Keratinocyte (primary cell): ENCODE measurements around the gene ATP5F1D. TPM values are rescaled to one million over a fixed set of nuclear protein-coding genes. Genes with fewer than 3 reads are reported as not detected.

ENCODE experiments used
- DNase-seq: peaks from one replicate; pipeline ENCODE4 v3.0.0-alpha.2; 2011; ENCODE audit warnings: low read depth, missing footprints, low spot score
- FAIRE-seq: peaks from 2 replicates; lab custom pipeline; 2011; peaks lifted over from hg19 to GRCh38; lab: Jason Lieb, UNC
- H2AFZ ChIP-seq: 2 replicates; pipeline ENCODE4 v1.6.0; 2012; ENCODE audit warnings: low read length, control low read depth, inconsistent platforms; ENCODE audit not compliant: control insufficient read depth
- H3K27ac ChIP-seq: 2 replicates; pipeline ENCODE4 v1.5.1; 2011; ENCODE audit warnings: low read length; ENCODE audit not compliant: control insufficient read depth, insufficient read depth
- H3K27me3 ChIP-seq: 3 replicates; pipeline ENCODE4 v1.6.0; 2011; ENCODE audit warnings: low read length; ENCODE audit not compliant: control insufficient read depth, insufficient read depth; ENCODE audit errors: extremely low read depth
- H3K36me3 ChIP-seq, 2 experiments: 2 replicates in 1 of 2; 3 replicates in 1 of 2; pipeline ENCODE4 v1.5.1; 2011; ENCODE audit warnings: low read length in 2 of 2, mild to moderate bottlenecking in 1 of 2; ENCODE audit not compliant: control insufficient read depth in 2 of 2, insufficient read depth in 2 of 2; ENCODE audit errors: extremely low read depth in 1 of 2
- H3K4me1 ChIP-seq: 3 replicates; pipeline ENCODE4 v1.5.1; 2011; ENCODE audit warnings: low read length; ENCODE audit not compliant: control insufficient read depth, insufficient read depth; ENCODE audit errors: extremely low read depth
- H3K4me2 ChIP-seq: 3 replicates; pipeline ENCODE4 v1.6.0; 2011; ENCODE audit warnings: low read depth, low read length; ENCODE audit not compliant: control insufficient read depth, insufficient read depth; ENCODE audit errors: extremely low read depth
- H3K4me3 ChIP-seq, 3 experiments: fragments of 200-600 bp in 1 of 3; sonication (generic) in 1 of 3; 2 replicates in 2 of 3; 3 replicates in 1 of 3; pipeline ENCODE4 v1.5.1; 2011 to 2016; ENCODE audit warnings: low read length in 3 of 3, mild to moderate bottlenecking in 3 of 3, control low read depth in 2 of 3, inconsistent platforms in 1 of 3, low read depth in 1 of 3, mixed read lengths in 1 of 3, mixed run types in 1 of 3, moderate library complexity in 1 of 3; ENCODE audit not compliant: control insufficient read depth in 2 of 3, insufficient read depth in 2 of 3; ENCODE audit errors: extremely low read depth in 1 of 3
- H3K79me2 ChIP-seq: 2 replicates; pipeline ENCODE4 v1.6.0; 2012; ENCODE audit warnings: low read length; ENCODE audit not compliant: control insufficient read depth, insufficient read depth
- H3K9ac ChIP-seq: 3 replicates; pipeline ENCODE4 v1.6.0; 2011; ENCODE audit warnings: low read length; ENCODE audit not compliant: control insufficient read depth, insufficient read depth; ENCODE audit errors: extremely low read depth
- H3K9me1 ChIP-seq: 3 replicates; pipeline ENCODE4 v1.6.0; 2011; ENCODE audit warnings: low read length; ENCODE audit not compliant: control insufficient read depth, insufficient read depth; ENCODE audit errors: extremely low read depth
- H3K9me3 ChIP-seq: 2 replicates; pipeline ENCODE4 v1.5.1; 2012; ENCODE audit warnings: low read depth, low read length; ENCODE audit not compliant: control insufficient read depth
- H4K20me1 ChIP-seq: 3 replicates; pipeline ENCODE4 v1.6.0; 2011; ENCODE audit warnings: low read length; ENCODE audit not compliant: control insufficient read depth, insufficient read depth; ENCODE audit errors: extremely low read depth
- EZH2 ChIP-seq: IDR thresholded peaks from one replicate; pipeline ENCODE4 v1.6.1; 2012; ENCODE audit warnings: inconsistent platforms, mild to moderate bottlenecking, low read length, moderate library complexity
- dilution Hi-C: fragments of 300-500 bp; cut with MboI; formaldehyde crosslinking; loops from one replicate; pipeline ENCODE4 v1.7.0; 2020; ENCODE audit warnings: low sequenced_read_pairs; ENCODE audit not compliant: extremely low pct_ligation_motif_present
- polyA plus RNA-seq, 5 experiments: library from polyadenylated mRNA; depleted of rRNA in 3 of 5; stranded (reverse) in 3 of 5; stranded (forward) in 1 of 5; unstranded in 1 of 5; fragments of >200 nt; gene quantifications; 1 replicate in 1 of 5; 2 replicates in 3 of 5; 3 replicates in 1 of 5; pipeline versions ENCODE4 v1.2.1 to v1.2.3, GENCODE V29; 2011 to 2012; ENCODE audit warnings: missing spikeins in 2 of 5, low read depth in 1 of 5, low replicate concordance in 1 of 5
- TF ChIP-seq, protein P1 (sequence below), 3 experiments: IDR thresholded peaks in 1 of 3; conservative IDR thresholded peaks in 1 of 3; optimal IDR thresholded peaks in 1 of 3; 2 replicates in 2 of 3; 3 replicates in 1 of 3; pipeline versions ENCODE3 to v1.5.1; 2011; ENCODE audit warnings: low read length in 3 of 3, mild to moderate bottlenecking in 3 of 3, moderate library complexity in 2 of 3, control low read depth in 1 of 3, inconsistent platforms in 1 of 3; ENCODE audit not compliant: insufficient read depth in 2 of 3; ENCODE audit errors: extremely low read depth in 1 of 3

ATP5F1D gene
- polyA plus RNA-seq, 1 donor (not counting 4 experiments of a cell fraction or from before 2014, with no cell fraction given): 51.3 TPM

GRCh38 chr19:1262623-1263123, 21.1 kb downstream of the ATP5F1D start:
- peak overlapping the region; percentile 88 for H3K9ac ChIP-seq
- H3K4me3 ChIP-seq: peak overlapping the region; percentile 76 to 90 (median 90)
- no peaks in the 10 kb centered on the region for H3K9me3 ChIP-seq
- peaks cover 2% of the 10 kb centered on the region for H3K9me1 ChIP-seq
- H3K27ac ChIP-seq: peak overlapping the region; percentile 89
- peaks cover 5% of the 10 kb centered on the region for H4K20me1 ChIP-seq
- H2AFZ ChIP-seq: no peak overlapping the region
- peaks cover 70% of the 10 kb centered on the region for H3K4me1 ChIP-seq
- peaks cover 6% of the 10 kb centered on the region for H3K79me2 ChIP-seq
- TF ChIP-seq EZH2: no peak
- TF ChIP-seq, protein P1, sequence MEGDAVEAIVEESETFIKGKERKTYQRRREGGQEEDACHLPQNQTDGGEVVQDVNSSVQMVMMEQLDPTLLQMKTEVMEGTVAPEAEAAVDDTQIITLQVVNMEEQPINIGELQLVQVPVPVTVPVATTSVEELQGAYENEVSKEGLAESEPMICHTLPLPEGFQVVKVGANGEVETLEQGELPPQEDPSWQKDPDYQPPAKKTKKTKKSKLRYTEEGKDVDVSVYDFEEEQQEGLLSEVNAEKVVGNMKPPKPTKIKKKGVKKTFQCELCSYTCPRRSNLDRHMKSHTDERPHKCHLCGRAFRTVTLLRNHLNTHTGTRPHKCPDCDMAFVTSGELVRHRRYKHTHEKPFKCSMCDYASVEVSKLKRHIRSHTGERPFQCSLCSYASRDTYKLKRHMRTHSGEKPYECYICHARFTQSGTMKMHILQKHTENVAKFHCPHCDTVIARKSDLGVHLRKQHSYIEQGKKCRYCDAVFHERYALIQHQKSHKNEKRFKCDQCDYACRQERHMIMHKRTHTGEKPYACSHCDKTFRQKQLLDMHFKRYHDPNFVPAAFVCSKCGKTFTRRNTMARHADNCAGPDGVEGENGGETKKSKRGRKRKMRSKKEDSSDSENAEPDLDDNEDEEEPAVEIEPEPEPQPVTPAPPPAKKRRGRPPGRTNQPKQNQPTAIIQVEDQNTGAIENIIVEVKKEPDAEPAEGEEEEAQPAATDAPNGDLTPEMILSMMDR (optimal IDR thresholded peaks at IDR 0.05 in 1 of 3, IDR thresholded peaks at IDR 0.05 in 1 of 3, conservative IDR thresholded peaks at IDR 0.05 in 1 of 3; ENCODE audit: extremely low read depth in 1 of 3, insufficient read depth in 2 of 3, low read length in 3 of 3): no peak
- H3K36me3 ChIP-seq: peaks cover 4 to 15% of the 10 kb centered on the region in 2 experiments
- peaks cover 4% of the 10 kb centered on the region for H3K27me3 ChIP-seq
- no peak for FAIRE-seq
- no peak for DNase-seq
- H3K4me2 ChIP-seq: peak overlapping the region; percentile 96
- dilution Hi-C loops: no loop called here

DNA sequence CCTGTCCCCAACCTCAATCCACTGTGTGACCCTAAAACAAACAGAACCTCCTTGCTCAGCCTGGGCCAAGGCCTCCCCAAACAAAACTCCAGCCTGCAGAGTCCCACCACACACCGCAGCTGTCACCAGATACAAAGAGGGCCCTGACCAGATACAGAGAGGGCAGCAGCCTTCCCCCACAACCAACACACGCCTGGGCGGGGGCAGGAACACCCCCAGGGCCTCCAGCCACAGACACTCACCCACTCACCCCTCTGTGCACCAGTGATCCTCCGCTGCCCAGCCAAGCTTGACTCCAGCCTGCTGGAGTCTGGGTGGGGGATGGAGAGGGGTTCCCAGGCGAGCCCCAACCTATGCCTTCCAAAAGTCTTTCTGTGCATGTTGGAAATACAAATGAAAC, 21.6 kb downstream of the ATP5F1D start:
- no peak overlapping the region for H3K27ac ChIP-seq
- dilution Hi-C loops: no loop called here
- H3K79me2 ChIP-seq: peaks cover 6% of the 10 kb centered on the region
- peaks cover 4% of the 10 kb centered on the region for H3K27me3 ChIP-seq
- H3K36me3 ChIP-seq: peaks cover under 1 to 12% of the 10 kb centered on the region in 2 experiments
- peaks cover 65% of the 10 kb centered on the region for H3K4me1 ChIP-seq
- no peak overlapping the region for H3K4me3 ChIP-seq
- FAIRE-seq (no peak), DNase-seq (no peak)
- peaks cover 4% of the 10 kb centered on the region for H4K20me1 ChIP-seq
- no peak for TF ChIP-seq EZH2
- TF ChIP-seq, protein P1 (optimal IDR thresholded peaks at IDR 0.05 in 1 of 3, IDR thresholded peaks at IDR 0.05 in 1 of 3, conservative IDR thresholded peaks at IDR 0.05 in 1 of 3; ENCODE audit: extremely low read depth in 1 of 3, insufficient read depth in 2 of 3, low read length in 3 of 3): no peak
- H3K9me1 ChIP-seq: peaks cover 2% of the 10 kb centered on the region
- peak overlapping the region; percentile 96 for H3K4me2 ChIP-seq
- no peaks in the 10 kb centered on the region for H3K9me3 ChIP-seq
- no peak overlapping the region for H2AFZ ChIP-seq
- peak overlapping the region; percentile 88 for H3K9ac ChIP-seq
